HG03066 (cell line): ENCODE data around the gene SCAND1.
"Not testable (repeated sequence)": the region's sequence is repeated elsewhere in the genome, so short reads cannot be mapped to it uniquely, and the experiment has no call there.

Experiments used
- ATAC-seq: cut with Tn5 transposase; IDR thresholded peaks from one replicate; pipeline ENCODE4 v1.9.1; 2021; ENCODE audit warnings: low read depth; ENCODE audit not compliant: unreplicated experiment

Gene SCAND1

GRCh38 chr20:35954200-35954906, at the start of gene SCAND1:
Gene SCAND1 (minus strand): TSS chr20:35954502. CDS start chr20:35954284, 218 bp downstream.
- ATAC-seq = peak; percentile 87

DNA sequence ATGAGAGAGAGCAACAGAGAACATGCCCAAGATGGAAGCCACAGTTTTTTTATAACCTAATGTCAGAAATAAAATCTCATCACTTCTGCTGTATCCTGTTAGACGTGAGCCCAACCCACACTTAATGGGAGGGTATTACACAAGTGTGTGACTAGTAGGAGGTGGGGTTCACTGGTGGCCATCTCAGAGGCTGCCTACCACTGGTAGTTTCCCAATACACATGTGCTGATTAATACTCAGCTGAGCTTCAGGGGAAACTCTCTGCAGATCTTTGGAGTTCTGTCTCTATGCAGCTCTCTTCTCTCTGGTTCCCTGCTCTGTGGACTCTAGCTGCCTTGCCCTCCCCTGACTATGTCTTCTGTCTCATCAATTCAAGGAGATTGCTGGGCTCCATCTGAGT, 49.7 kb upstream of the SCAND1 start:
- ATAC-seq = no peak

GRCh38 chr20:36002855-36003254, 48.6 kb upstream of the SCAND1 start:
- no peak for ATAC-seq

GRCh38 chr20:36001331-36001730, 47.0 kb upstream of the SCAND1 start:
- not testable (repeated sequence) for ATAC-seq

GRCh38 chr20:35996492-35996891, 42.2 kb upstream of the SCAND1 start:
- not testable (repeated sequence) for ATAC-seq

DNA sequence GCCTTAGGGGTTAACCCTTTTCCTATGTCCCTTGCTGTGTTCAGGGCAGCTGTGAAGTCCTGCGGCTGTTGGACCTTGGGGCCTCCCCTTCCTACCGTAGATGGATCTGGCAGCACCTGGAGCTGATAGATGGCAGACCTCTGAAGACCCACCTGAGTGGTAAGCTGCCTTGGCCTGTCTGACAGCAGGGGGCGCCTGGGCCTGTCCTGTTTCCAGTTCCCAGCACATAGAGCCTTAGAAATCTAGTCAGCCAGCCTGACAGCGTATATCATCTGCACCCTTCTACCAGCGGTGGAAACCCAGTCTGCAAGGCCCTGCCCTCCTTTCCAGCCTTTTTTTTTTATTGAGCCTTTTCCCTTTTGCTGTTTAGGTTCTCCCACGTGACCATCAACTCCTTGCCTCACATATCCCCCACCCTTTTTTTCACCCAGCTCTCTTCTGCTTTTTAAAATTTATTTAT, 40.7 kb upstream of the SCAND1 start:
- no peak for ATAC-seq

DNA sequence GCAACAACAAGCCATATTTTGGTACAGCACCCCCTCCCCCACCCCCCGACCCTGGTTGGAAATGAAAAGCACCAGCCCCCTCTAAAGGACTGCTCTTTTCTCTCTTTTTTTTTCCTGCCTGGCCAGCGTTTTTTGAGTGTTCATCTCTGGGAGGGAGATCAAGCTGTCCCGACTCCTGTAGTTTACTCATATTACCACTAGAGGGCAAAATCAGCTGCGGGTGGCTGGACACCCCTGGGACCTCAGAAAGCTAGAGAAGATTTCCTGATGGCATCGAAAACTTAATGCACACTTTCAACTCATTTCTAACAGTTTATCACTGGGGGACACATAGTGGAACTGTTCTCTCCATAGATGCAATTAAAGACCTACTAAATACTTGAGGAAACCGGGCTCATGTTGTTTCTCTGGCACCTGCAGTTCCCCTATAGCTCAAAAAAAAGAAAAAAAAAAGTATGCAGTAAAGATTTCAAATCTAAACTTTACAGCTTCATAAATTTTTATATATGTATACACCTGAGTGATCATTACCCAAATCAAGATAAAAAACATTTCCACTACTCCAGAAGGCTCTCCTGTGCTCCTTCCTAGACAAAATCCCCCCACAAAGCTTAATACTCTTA, 38.5 kb upstream of the SCAND1 start:
- ATAC-seq = no peak

DNA sequence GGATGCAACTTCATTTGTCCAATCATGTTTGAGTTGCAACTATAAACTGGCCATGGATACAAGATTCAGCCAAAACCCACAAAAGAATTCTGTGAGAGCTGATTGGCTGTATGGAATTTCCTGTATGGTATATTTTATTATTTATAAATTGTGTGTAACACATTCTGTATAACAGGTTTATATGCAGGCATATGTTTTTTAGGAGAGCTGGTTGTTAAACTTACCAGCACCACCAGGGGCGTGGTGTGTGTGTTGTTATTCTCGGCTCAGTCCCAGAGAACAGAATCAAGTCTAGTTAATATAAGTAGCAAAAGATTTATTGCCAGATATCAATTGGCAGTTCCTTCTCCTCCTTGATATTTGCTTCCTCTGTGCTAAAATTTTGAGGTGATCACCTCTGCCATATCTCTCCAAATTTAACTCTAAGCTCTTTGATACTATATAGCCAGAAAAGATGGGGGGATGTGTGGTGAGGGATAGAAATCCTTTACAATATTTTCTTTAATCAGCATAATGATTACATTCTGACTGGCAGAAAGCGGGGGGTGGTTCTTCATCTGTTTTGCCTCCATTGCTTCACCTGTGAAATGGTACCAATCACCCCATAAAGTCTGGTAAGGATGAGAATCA, 37.0 kb upstream of the SCAND1 start:
- no peak for ATAC-seq

DNA sequence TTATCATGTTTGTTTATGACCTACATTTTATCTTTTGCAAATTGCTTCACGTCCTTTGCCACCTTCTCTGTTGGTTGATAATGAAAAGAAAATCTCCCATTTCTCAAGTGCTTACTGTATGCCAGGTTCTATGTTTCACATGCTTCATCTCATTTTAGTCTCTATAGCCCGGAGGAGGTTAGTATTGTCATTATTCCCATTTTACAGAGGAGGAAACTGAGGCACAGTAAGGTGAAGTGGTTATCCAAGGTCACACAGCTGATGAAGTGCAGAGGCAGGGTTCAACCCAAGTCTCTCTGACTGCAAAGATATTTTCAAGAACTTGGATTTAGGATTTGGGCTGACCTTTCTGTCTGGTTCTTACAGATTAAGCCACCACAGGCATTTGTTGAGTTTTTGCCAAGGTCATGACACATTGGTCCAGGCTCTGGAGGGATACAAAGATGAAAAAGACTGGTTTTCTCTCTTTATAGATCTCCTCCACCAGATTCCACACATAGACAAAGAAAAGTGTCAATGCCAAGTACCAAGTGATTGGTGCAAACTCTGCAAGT, 34.7 kb upstream of the SCAND1 start:
- ATAC-seq = no peak

GRCh38 chr20:35985806-35986205, 31.5 kb upstream of the SCAND1 start:
- ATAC-seq = no peak

DNA sequence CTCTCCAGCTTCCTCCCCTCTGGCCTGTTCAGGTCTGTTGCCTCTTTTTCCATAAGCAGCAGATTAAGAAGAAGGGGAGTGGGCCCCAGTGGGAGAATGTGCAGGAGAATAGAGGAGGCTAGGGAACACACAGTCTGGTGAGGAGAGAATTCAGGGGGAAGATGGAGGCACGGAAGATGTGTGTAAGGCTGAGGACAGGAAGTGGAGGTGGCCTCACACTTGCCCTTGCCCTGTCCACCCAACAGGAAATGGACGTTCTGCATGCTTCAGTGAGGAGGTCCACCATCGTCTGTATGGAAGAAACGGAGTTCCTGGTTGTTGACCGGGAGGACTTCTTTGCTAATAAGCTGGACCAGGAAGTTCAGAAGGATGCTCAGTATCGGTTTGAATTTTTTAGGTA, 30.1 kb upstream of the SCAND1 start:
- ATAC-seq = no peak

- ATAC-seq = no peak
Observed at GRCh38 chr20:35981969-35982368, 27.7 kb upstream of the SCAND1 start.

DNA sequence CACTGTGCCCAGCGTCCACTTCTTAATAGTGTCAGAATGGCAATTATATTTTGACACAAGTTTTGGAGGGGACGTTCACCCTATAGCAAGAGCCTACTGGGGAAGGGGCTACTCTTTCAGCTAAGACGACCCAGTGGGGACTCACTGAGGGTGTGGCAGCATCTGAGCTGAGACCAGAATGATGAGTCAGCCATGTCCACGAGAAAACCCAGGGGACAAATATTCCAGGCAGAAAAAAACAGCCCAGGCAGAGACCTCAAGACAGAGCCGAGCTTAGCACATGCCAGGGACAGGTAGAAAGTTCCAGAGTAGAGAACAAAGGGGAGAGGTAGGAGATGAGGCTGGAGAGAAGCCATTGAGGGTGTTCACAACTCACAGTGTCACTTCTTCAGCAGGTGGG, 25.2 kb upstream of the SCAND1 start:
- ATAC-seq = no peak

DNA sequence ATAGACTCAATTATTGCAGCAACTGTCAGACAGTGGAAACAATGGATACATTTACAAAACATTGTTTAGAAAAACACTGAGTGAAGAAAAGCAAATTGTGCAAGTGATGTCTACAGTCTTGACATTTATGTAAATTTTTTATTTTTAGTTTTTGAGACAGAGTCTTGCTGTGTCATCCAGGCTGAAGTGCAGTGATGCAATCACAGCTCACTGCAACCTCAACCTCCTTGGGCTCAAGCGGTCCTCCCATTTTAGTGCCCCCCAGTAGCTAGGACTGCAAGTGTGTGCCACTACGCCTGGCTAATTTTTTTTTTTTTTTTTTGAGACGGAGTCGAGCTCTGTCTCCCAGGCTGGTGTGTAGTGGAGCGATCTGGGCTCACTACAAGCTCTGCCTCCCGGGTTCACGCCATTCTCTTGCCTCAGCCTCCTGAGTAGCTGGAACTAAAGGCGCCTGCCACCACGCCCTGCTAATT, 23.8 kb upstream of the SCAND1 start:
- no peak for ATAC-seq

- no peak for ATAC-seq
Observed at GRCh38 chr20:35975576-35976373, 21.5 kb upstream of the SCAND1 start.

GRCh38 chr20:35974256-35974655, 20.0 kb upstream of the SCAND1 start:
- ATAC-seq = no peak

- no peak for ATAC-seq
Observed at GRCh38 chr20:35972462-35972861, 18.2 kb upstream of the SCAND1 start.

- no peak for ATAC-seq
Observed at GRCh38 chr20:35971981-35972380, 17.7 kb upstream of the SCAND1 start.

DNA sequence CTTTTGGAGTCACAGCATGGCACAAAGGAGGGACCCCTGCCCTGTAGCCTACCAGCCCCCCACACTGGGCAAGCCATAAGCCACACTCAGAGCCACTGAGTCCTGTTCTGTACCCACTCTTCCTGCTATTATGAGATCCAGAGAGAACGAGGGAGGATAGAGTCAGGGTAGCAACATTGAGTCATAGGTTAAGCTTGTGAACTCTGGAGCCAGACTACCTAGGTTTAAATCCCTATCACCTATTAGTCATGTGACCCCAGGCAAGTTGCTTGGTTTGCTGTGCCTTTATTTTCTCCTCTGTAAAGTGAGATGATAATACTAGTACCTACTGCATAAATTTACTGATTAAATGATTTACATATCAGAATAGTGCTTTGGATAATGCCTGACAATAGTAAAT, 14.6 kb upstream of the SCAND1 start:
- ATAC-seq = no peak

DNA sequence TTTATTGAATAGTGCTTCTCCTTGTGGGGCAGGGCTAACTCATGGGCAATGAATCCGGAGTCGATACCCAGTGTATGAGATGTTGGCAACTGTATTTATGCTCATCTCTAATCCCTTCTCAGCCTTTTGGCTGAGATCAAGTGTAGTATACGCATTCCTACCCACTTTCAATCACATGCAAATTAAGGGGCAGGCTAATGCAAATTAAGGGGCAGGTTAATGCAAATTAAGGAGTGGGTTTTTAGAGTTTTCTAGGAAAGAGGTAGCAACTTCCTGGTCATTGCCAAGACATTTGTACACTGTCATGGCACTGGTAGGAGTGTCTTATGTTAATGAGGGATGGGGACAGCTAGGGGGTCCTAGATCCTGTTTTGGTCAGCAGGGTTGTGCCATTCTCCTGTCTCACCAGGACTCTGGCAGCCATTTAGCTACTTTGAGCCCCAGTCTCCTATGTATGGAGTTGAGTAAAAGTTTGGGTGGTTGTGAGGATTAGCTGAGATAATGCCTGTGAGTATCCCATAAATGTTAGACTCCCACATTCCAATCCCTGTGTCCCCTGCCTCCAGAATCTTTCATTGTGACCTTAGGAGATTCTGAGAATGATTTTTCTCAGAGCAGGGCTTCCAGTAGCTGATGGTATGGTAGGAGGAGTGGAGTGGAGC, 13.8 kb upstream of the SCAND1 start, which contains the start of gene CNBD2:
CNBD2 (plus strand) TSS at position 612 of the 662 bp plus-strand sequence. CDS start 173 bp downstream, outside the sequence.
- ATAC-seq = no peak
